Measurements from ENCODE around the gene SLC7A14.

SLC7A14 gene

DNA sequence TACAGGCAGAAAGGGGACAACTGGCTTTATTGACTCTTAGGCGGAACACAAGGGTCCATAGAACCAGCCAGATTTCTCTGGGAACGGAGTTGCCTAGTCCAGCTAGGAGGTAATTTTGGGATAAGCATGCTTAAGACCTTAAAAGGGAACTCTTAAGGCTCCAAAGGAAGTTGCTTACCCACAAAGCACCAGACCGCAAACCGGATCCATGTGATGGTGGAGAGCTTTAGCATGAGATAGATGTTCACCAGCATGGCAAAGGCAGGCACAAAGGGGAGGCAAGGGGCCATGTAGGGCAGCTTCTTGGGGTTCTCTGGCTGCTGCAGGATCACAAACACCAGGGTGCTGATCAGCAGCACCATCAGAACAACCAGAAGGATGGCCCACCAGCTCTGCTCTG, 105.8 kb downstream of the SLC7A14 start:
- Histone ChIP-seq H3K4me3 (ENCODE audit: low read length) (no peak overlapping the region), H3K36me3 (ENCODE audit: control insufficient read depth, low read depth, low read length) (no peaks in the 10 kb centered on the region), H3K4me1 (ENCODE audit: control insufficient read depth, low read depth, low read length) (peaks cover 9% of the 10 kb centered on the region), H3K9ac (ENCODE audit: low read length) (no peak overlapping the region), H3K27me3 (ENCODE audit: control insufficient read depth, insufficient read depth, low read length) (no peaks in the 10 kb centered on the region), H3K9me3 (ENCODE audit: control insufficient read depth, low read depth, low read length) (no peaks in the 10 kb centered on the region), H3K27ac (ENCODE audit: low read length) (no peak overlapping the region)

DNA sequence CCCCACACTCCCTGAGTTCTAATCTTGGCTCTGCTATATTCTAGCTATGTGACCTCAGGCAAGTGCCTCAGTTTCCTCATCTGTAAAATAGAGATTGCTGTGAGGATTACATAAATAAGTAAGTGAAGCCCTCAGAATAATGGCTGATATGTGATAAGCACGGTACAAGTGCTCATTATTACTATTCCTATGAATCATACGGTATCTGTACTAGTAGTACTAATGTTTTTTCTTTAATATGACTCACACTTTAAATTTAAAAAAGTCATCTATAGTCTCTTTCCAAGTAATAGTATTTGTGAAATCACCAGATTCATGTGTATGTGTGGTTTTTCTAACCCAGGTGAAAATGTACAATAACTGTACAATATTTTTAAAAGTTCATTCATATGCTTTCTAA, 108.5 kb downstream of the SLC7A14 start:
- no peak overlapping the region for H3K27ac ChIP-seq (ENCODE audit: low read length)
- no peak overlapping the region for H3K4me3 ChIP-seq (ENCODE audit: low read length)
- no peak overlapping the region for H3K9ac ChIP-seq (ENCODE audit: low read length)
- H3K36me3 ChIP-seq (ENCODE audit: control insufficient read depth, low read depth, low read length) = no peaks in the 10 kb centered on the region
- peaks cover 9% of the 10 kb centered on the region for H3K4me1 ChIP-seq (ENCODE audit: control insufficient read depth, low read depth, low read length)
- H3K27me3 ChIP-seq (ENCODE audit: control insufficient read depth, insufficient read depth, low read length) = no peaks in the 10 kb centered on the region
- no peaks in the 10 kb centered on the region for H3K9me3 ChIP-seq (ENCODE audit: control insufficient read depth, low read depth, low read length)

DNA sequence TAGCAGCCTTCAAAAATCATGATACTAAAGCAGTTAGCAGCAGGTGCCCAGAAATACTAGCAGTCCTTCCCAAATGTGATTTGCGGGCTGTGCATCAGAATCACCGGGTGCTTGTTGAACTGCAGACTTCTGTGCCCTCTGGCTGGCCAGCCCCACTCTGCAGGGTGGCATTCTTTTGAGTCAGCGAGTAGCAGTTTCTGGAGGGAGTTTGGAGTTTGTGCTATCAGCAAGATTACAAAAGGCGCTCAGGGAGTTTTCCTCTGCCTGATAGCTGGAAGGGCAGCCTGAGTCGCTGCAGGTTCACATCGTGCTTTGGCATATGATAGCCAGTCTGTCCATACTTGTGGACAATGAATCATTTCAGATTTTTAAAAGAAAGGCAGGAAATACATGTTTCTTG, 109.6 kb downstream of the SLC7A14 start:
- no peak overlapping the region for H3K27ac ChIP-seq (ENCODE audit: low read length)
- no peaks in the 10 kb centered on the region for H3K36me3 ChIP-seq (ENCODE audit: control insufficient read depth, low read depth, low read length)

DNA sequence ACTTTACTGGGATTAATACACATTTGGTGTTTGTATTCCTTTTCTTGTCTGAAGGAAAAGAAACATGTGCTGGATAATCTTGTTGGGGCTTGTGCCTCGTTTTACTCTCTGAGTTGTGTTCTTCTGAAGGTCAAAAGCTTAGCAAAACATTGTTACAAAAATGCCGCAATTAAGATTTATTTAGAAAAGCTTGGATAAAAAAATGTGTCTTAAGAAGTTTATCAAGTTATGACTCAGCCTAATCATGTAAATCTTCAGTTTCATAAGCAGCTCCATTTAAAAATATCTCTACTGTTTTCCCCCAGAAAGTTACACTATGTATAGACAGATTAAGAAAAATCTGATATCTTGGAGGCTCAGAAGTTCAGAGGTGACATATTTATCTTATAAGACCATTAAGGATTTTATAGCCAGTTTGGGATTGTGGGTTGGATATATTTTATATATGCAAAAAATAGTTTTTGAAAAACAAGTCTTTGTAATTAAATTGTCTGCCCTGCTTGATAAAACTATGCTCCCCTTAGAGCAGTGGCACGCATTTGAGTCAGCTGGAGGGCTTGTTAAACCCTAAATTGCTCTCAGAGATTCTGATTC, 110.7 kb downstream of the SLC7A14 start:
- no peak overlapping the region for H3K9ac ChIP-seq (ENCODE audit: low read length)
- H3K4me1 ChIP-seq (ENCODE audit: control insufficient read depth, low read depth, low read length) = peaks cover 9% of the 10 kb centered on the region
- no peak overlapping the region for H3K4me3 ChIP-seq (ENCODE audit: low read length)
- no peak overlapping the region for H3K27ac ChIP-seq (ENCODE audit: low read length)
- no peaks in the 10 kb centered on the region for H3K27me3 ChIP-seq (ENCODE audit: control insufficient read depth, insufficient read depth, low read length)
- H3K9me3 ChIP-seq (ENCODE audit: control insufficient read depth, low read depth, low read length) = no peaks in the 10 kb centered on the region
- H3K36me3 ChIP-seq (ENCODE audit: control insufficient read depth, low read depth, low read length) = no peaks in the 10 kb centered on the region

More for the DNA sequence above, 109.6 kb downstream of the SLC7A14 start:
- no peak overlapping the region for H3K4me3 ChIP-seq (ENCODE audit: low read length)
- H3K4me1 ChIP-seq (ENCODE audit: control insufficient read depth, low read depth, low read length) = peaks cover 9% of the 10 kb centered on the region
- no peak overlapping the region for H3K9ac ChIP-seq (ENCODE audit: low read length)
- H3K27me3 ChIP-seq (ENCODE audit: control insufficient read depth, insufficient read depth, low read length) = no peaks in the 10 kb centered on the region
- no peaks in the 10 kb centered on the region for H3K9me3 ChIP-seq (ENCODE audit: control insufficient read depth, low read depth, low read length)

DNA sequence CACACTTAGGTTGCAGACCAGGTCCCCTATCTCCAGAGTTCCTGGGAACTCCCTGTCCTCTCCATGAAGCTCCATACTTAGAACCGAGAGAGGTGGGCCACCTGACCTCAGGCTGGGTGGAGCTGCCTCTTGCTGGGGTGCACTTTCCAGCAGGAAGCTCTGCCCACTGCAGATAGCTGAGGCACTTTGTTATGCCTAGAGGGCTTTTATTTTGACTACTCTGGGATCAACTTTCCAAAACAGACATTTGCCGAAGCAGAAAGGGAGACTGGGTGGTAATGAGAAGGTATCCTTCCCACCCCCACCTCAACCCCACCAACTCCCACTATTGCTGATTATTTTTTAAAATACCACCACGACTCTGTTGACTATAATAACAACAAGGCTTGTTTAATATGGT, 112.5 kb downstream of the SLC7A14 start:
- Histone ChIP-seq H3K27ac (ENCODE audit: low read length) (no peak overlapping the region), H3K27me3 (ENCODE audit: control insufficient read depth, insufficient read depth, low read length) (no peaks in the 10 kb centered on the region), H3K36me3 (ENCODE audit: control insufficient read depth, low read depth, low read length) (no peaks in the 10 kb centered on the region), H3K9me3 (ENCODE audit: control insufficient read depth, low read depth, low read length) (no peaks in the 10 kb centered on the region), H3K4me1 (ENCODE audit: control insufficient read depth, low read depth, low read length) (peaks cover 12% of the 10 kb centered on the region), H3K9ac (ENCODE audit: low read length) (no peak overlapping the region), H3K4me3 (ENCODE audit: low read length) (no peak overlapping the region)

DNA sequence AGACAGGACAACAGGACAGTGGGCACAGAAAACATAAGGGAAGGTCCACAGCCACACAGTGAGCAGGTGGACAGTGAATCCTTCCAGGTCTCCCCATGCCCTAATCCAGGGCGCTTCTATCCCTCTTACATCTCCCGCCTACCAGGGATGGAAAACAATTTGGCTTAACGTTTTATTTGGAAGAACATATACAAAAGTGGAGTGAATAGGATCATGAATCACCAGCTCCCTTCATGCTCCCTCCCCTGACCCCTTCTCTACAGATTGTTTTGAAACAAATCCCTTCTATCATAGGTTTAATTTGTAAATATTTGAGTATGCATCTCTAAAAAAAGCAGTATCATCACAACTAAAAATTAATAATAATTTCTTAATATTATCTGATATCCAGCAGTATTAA, 114.7 kb downstream of the SLC7A14 start:
- H3K36me3 ChIP-seq (ENCODE audit: control insufficient read depth, low read depth, low read length) = no peaks in the 10 kb centered on the region
- no peaks in the 10 kb centered on the region for H3K27me3 ChIP-seq (ENCODE audit: control insufficient read depth, insufficient read depth, low read length)
- H3K9ac ChIP-seq (ENCODE audit: low read length) = no peak overlapping the region
- peaks cover 6% of the 10 kb centered on the region for H3K4me1 ChIP-seq (ENCODE audit: control insufficient read depth, low read depth, low read length)
- no peak overlapping the region for H3K27ac ChIP-seq (ENCODE audit: low read length)
- H3K4me3 ChIP-seq (ENCODE audit: low read length) = no peak overlapping the region
- no peaks in the 10 kb centered on the region for H3K9me3 ChIP-seq (ENCODE audit: control insufficient read depth, low read depth, low read length)

DNA sequence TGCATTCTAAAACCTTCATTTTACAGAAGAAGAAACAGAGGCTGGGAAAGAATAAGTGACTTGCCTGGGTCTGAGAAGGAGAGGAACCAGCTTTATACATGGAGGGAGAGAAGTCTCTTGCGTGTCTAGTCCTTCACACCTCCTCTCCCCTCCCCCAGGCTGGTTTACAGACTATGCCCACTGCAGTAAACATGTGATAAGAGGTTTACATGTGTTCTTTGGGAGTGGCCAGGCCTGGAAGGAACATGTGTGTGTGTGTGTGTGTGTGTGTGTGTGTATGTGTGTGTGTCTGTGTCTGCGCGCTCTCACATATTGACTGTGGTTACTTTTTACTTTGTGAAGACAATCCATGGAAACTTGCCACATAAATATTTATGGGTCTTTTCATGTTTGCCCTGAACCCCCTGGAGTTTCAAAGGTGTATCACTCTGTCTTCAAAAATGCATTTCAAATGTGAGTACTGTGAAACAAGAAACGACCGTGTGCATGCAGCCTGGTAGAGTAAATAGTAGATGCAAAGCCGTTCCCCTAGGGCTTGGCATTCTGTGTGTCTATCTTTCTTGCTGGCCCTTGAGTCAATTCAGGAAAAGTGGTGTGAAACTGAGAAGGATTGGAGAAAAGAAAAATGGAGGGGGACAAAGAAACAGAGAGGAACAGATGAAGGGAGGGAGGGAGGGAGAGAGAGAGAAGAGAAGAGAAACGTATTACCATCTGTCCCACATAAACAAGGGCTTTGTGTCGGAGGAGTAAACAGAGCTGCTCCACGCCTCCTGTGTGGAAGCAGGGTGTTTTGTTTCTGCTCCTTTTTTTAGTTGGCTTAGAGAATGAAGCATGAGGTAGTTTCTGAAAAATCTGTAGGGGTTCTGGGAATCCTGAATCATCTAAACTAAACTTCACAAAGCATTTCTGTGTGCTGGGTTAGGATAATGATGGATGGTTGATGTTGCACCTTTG, 115.5 kb downstream of the SLC7A14 start:
- no peak overlapping the region for H3K9ac ChIP-seq (ENCODE audit: low read length)
- H3K4me1 ChIP-seq (ENCODE audit: control insufficient read depth, low read depth, low read length) = peaks cover 5% of the 10 kb centered on the region
- no peaks in the 10 kb centered on the region for H3K27me3 ChIP-seq (ENCODE audit: control insufficient read depth, insufficient read depth, low read length)
- no peak overlapping the region for H3K4me3 ChIP-seq (ENCODE audit: low read length)
- no peaks in the 10 kb centered on the region for H3K9me3 ChIP-seq (ENCODE audit: control insufficient read depth, low read depth, low read length)
- no peak overlapping the region for H3K27ac ChIP-seq (ENCODE audit: low read length)
- H3K36me3 ChIP-seq (ENCODE audit: control insufficient read depth, low read depth, low read length) = no peaks in the 10 kb centered on the region

DNA sequence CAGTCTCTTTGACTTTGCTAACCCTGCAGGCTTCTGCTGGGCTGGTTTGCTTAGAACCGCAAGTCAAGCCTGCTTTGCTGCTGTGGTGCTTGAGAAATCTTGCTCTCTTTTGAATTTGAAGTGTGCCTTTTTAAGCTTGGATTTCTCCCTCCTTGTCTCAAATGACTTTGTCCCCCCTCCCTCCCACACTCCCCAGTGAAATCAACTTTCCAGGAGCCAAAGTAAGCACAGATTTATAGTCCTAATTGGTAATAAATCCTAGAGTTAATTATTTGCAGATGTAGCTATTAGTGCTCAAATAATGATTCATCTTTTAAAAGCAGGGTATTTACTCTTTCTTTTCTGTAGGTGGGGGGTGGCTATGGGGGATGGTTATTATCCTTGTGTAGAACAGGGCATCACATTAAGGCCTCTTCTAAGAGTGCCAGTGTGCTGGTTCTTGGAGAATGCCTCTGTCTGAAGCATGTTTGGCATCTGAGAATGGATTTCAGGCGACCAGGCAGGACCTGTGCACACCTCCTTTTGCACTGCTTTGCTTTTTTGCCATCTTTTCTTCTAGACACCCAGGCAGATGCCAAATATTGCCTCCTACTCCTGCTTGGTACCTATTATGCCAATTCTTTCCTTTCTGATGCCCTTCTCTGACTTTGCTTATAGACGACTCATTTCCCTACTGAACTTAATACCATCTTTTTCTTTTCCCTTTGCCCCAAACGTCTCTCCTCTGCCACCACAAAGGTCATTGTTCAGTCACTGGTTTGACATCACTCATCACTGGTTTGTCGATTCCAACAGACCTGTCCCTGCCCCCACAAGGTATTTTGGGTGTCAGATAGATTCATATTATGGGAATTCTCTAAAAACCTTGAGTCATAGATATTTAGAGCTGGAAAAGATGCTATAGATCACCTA, 116.5 kb downstream of the SLC7A14 start:
- Histone ChIP-seq H3K27me3 (ENCODE audit: control insufficient read depth, insufficient read depth, low read length) (no peaks in the 10 kb centered on the region), H3K9me3 (ENCODE audit: control insufficient read depth, low read depth, low read length) (no peaks in the 10 kb centered on the region), H3K4me1 (ENCODE audit: control insufficient read depth, low read depth, low read length) (peaks cover 9% of the 10 kb centered on the region), H3K27ac (ENCODE audit: low read length) (no peak overlapping the region), H3K36me3 (ENCODE audit: control insufficient read depth, low read depth, low read length) (no peaks in the 10 kb centered on the region), H3K4me3 (ENCODE audit: low read length) (no peak overlapping the region), H3K9ac (ENCODE audit: low read length) (no peak overlapping the region)

DNA sequence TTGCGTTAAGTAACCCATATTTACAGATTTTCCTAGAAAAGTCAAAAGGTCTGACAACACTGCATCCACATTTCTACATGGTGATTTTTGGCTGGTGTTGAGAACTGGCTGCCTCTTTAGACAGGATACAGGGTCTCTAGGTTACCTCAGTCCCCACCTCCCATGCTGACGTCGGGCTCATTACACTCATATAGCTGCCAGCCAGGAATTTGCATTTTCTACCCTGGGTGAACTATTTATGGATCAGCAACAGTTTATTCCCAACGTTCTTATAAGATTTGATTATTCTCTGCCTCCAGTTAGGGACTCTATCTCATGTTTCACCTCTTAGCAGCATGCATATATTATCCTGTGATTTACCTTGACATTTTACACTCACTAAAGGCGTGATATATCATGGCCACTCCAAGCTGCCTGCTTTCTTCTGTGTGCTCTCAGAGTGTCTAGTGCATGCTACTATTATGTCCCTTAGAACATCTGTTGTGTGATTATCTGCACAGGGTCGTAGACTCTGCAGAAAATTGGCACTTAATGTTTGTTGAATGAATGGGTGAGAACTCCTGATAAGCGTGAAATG, 118.2 kb downstream of the SLC7A14 start:
- H3K4me3 ChIP-seq (ENCODE audit: low read length) = no peak overlapping the region
- no peak overlapping the region for H3K27ac ChIP-seq (ENCODE audit: low read length)
- H3K9ac ChIP-seq (ENCODE audit: low read length) = no peak overlapping the region
- no peaks in the 10 kb centered on the region for H3K9me3 ChIP-seq (ENCODE audit: control insufficient read depth, low read depth, low read length)
- H3K36me3 ChIP-seq (ENCODE audit: control insufficient read depth, low read depth, low read length) = no peaks in the 10 kb centered on the region
- peaks cover 9% of the 10 kb centered on the region for H3K4me1 ChIP-seq (ENCODE audit: control insufficient read depth, low read depth, low read length)
- no peaks in the 10 kb centered on the region for H3K27me3 ChIP-seq (ENCODE audit: control insufficient read depth, insufficient read depth, low read length)

DNA sequence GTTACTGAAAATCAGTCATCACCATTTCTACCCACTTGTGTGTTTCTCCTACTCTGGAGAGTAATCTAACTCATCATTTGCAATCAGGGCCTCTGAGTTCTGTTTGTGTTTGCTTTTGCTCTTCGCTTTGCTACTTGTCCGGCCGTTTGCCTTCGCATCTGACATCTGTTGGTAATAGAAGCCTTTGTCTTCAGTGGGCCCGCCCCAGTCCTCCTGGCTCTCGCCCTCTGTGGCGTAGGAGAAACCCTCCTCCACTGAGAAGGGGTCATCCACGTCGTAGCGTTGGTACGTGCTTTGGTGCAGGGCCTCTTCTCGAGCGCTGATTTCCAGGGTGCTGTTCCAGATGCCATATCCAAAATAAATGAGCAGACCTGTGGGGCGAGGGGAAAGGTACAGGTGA, 118.9 kb downstream of the SLC7A14 start:
- Histone ChIP-seq H3K27ac (ENCODE audit: low read length) (no peak overlapping the region), H3K36me3 (ENCODE audit: control insufficient read depth, low read depth, low read length) (no peaks in the 10 kb centered on the region)

DNA sequence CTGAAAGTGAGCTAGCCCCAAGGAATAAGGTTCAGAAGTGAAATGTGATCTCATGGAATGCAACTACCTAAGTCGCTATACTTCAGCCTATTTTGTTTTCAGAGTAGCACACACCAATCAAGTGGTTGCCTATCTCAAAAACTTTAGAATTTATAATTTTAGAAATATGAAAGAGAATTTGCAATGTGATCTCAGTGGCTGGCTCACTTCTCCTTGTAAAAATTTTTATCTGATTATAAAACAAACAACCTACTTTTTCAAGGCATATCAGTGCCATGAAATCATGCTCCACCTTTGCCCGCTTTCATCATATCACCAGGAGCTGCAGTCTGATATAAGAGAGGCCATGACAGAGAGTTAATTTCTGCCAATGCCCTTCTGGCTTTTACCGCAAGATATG, 119.9 kb downstream of the SLC7A14 start:
- Histone ChIP-seq H3K4me1 (ENCODE audit: control insufficient read depth, low read depth, low read length) (peaks cover 9% of the 10 kb centered on the region), H3K4me3 (ENCODE audit: low read length) (no peak overlapping the region), H3K27me3 (ENCODE audit: control insufficient read depth, insufficient read depth, low read length) (no peaks in the 10 kb centered on the region), H3K36me3 (ENCODE audit: control insufficient read depth, low read depth, low read length) (no peaks in the 10 kb centered on the region), H3K27ac (ENCODE audit: low read length) (no peak overlapping the region), H3K9ac (ENCODE audit: low read length) (no peak overlapping the region), H3K9me3 (ENCODE audit: control insufficient read depth, low read depth, low read length) (no peaks in the 10 kb centered on the region)

More for the DNA sequence above, 118.9 kb downstream of the SLC7A14 start:
- Histone ChIP-seq H3K9me3 (ENCODE audit: control insufficient read depth, low read depth, low read length) (no peaks in the 10 kb centered on the region), H3K27me3 (ENCODE audit: control insufficient read depth, insufficient read depth, low read length) (no peaks in the 10 kb centered on the region), H3K9ac (ENCODE audit: low read length) (no peak overlapping the region), H3K4me3 (ENCODE audit: low read length) (no peak overlapping the region), H3K4me1 (ENCODE audit: control insufficient read depth, low read depth, low read length) (peaks cover 9% of the 10 kb centered on the region)
